ENCODE data around the gene CTTN. TPM values are rescaled to one million over a fixed set of nuclear protein-coding genes. Genes with fewer than 3 reads are reported as not detected.
A peak's percentile ranks its signal among the peaks of the same experiment; 100 is the strongest.

CTTN gene
- total RNA-seq, 1 donor from 2014 or later: 239 TPM

DNA sequence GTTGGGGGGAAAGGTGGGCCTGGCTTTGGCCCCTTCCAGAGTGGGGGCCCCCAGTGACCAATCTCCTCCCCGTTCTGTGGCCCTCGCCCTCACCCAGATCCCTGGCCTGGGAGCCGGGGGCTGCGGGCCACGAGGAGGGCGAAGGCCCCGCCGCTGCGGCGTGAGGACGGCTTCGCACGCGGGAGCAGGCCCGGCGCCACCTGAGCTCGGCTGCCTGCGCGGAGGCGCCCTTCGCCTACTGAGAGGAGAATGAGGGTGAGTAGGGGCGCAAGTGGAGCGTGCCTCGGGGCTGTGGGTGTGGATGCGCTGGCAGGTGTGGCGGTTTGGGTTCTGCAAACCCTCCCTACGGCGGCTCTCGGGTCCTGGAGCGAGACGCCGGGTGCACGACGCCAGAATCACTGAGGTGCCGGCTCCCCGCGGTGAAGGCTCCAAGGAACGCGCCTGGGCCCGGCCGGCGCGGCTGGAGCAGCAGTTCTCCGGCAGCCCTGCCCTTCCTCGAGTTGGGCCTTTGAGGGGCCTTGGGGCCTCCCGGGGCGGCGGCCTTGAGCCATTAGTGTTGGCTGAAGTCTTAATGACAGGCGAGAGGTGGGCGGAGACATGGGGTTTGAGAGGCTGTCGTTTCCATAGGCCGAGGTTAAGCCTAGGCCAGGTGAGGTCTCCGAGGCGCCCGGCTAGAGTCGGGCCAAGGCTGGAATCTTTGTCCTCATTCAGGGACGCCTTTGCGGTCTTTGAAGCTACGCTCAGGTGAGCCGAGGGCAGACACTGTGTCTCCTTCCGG is 65.3 kb downstream of the CTTN start:
- Mint-ChIP-seq H3K27ac (no peak overlapping the region), H3K4me3 (ENCODE audit: low read depth) (no peak overlapping the region)
- no peak for DNase-seq (ENCODE audit: low spot score, unreplicated experiment)

DNA sequence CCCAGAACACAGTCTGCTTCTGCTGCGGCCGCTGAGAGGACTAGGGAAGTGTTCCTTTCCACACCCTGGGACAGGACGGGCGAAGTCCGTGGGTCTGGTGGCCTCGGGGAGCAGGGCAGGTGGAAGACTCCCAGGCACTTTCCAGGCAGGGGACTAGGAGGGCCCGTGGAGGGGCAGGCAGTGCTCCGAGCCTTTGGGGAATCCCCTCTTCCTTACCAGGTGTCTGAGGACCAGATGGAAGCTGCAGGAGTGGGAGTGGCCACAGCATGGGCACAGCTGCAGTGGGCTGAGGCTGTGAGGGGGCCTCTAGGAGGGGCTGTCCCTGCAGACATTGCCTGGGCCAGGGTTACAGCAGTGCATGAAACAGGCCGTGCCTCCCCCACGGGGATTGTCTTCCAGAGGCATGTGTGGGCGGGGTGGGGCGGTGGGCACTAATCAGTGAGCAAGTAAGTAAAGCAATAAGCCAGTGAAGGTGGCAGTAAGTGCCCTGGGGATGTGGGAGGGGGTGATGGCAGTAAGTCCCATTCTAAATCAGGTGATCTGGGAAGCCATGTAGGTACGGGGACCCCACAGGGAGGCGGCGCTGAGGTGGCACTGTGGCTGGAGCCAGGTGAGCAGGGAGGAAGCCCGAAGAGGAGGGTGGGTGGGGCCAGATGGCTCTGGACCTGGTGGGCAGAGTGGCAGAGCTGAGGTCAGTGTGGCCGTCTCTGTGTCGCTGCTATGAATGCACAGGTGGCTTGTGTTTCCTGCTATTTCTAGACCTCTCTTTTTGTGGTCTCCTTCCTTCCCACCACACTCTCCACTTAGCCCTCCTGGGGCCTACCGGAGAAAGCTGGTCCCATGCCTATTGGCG is 66.4 kb downstream of the CTTN start:
- Mint-ChIP-seq H3K4me1 (ENCODE audit: low read depth) (no peaks in the 10 kb centered on the region), H3K27me3 (peaks cover 12% of the 10 kb centered on the region), H3K36me3 (ENCODE audit: insufficient read depth) (no peaks in the 10 kb centered on the region), H3K4me3 (ENCODE audit: low read depth) (no peak overlapping the region), H3K27ac (peak overlapping the region; percentile 81), H3K9me3 (ENCODE audit: low read depth) (no peaks in the 10 kb centered on the region)
- TF ChIP-seq, protein P1, sequence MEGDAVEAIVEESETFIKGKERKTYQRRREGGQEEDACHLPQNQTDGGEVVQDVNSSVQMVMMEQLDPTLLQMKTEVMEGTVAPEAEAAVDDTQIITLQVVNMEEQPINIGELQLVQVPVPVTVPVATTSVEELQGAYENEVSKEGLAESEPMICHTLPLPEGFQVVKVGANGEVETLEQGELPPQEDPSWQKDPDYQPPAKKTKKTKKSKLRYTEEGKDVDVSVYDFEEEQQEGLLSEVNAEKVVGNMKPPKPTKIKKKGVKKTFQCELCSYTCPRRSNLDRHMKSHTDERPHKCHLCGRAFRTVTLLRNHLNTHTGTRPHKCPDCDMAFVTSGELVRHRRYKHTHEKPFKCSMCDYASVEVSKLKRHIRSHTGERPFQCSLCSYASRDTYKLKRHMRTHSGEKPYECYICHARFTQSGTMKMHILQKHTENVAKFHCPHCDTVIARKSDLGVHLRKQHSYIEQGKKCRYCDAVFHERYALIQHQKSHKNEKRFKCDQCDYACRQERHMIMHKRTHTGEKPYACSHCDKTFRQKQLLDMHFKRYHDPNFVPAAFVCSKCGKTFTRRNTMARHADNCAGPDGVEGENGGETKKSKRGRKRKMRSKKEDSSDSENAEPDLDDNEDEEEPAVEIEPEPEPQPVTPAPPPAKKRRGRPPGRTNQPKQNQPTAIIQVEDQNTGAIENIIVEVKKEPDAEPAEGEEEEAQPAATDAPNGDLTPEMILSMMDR (IDR thresholded peaks at IDR 0.05; ENCODE audit: unreplicated experiment): no peak
- DNase-seq (ENCODE audit: low spot score, unreplicated experiment): no peak

More for the DNA sequence above, 65.3 kb downstream of the CTTN start:
- peaks cover 12% of the 10 kb centered on the region for H3K27me3 Mint-ChIP-seq
- H3K9me3 Mint-ChIP-seq (ENCODE audit: low read depth): no peaks in the 10 kb centered on the region
- H3K4me1 Mint-ChIP-seq (ENCODE audit: low read depth): no peaks in the 10 kb centered on the region
- TF ChIP-seq, protein P1 (IDR thresholded peaks at IDR 0.05; ENCODE audit: unreplicated experiment): no peak
- no peaks in the 10 kb centered on the region for H3K36me3 Mint-ChIP-seq (ENCODE audit: insufficient read depth)

DNA sequence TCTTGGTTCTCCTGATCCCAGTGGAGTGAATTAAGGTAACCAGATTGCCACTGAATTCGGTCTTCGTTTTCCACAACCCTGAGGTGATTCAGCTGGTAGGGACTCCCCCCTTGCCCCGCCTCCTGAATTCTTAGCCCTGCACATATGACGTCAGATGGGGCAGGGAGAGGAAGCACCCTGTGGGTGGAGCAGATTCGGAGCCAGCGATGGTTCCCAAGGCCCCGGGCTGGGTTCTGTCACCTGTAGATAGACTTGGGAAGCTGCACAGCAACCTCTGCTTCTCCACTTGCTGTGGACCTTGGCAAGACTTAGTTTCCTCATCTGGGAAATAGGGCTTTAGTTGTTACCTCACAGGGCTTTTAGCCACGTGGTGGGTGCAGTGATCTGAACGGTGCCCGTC is 67.8 kb downstream of the CTTN start:
- H3K27ac Mint-ChIP-seq: no peak overlapping the region
- DNase-seq (ENCODE audit: low spot score, unreplicated experiment): no peak

DNA sequence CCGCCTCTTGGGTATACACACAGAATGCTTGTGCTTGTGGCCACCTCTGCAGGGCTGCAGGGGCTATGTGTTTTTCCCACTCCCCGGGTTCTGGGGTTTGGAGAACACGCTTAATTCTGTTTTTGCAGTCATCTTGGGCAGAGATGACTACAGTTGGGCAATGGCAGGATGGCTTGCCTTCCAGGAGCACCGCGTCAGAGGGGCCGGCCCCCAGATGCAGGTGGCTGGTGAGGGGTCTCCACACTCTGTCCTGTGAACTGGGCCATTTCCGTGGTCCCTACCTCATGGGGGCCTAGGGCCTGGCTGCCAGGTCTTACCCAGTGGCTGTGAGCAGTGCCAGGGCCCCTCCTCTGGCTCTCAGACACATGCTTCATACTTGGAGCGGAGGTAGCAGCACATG is 68.3 kb downstream of the CTTN start:
- H3K9me3 Mint-ChIP-seq (ENCODE audit: low read depth): no peaks in the 10 kb centered on the region
- TF ChIP-seq, protein P1 (IDR thresholded peaks at IDR 0.05; ENCODE audit: unreplicated experiment): no peak
- H3K36me3 Mint-ChIP-seq (ENCODE audit: insufficient read depth): peaks cover 3% of the 10 kb centered on the region
- H3K4me1 Mint-ChIP-seq (ENCODE audit: low read depth): no peaks in the 10 kb centered on the region
- peaks cover 9% of the 10 kb centered on the region for H3K27me3 Mint-ChIP-seq
- no peak overlapping the region for H3K27ac Mint-ChIP-seq
- no peak overlapping the region for H3K4me3 Mint-ChIP-seq (ENCODE audit: low read depth)
- no peak for DNase-seq (ENCODE audit: low spot score, unreplicated experiment)

More for the DNA sequence above, 67.8 kb downstream of the CTTN start:
- Mint-ChIP-seq H3K4me3 (ENCODE audit: low read depth) (no peak overlapping the region), H3K4me1 (ENCODE audit: low read depth) (no peaks in the 10 kb centered on the region), H3K36me3 (ENCODE audit: insufficient read depth) (peaks cover 3% of the 10 kb centered on the region), H3K9me3 (ENCODE audit: low read depth) (no peaks in the 10 kb centered on the region), H3K27me3 (peaks cover 12% of the 10 kb centered on the region)
- TF ChIP-seq, protein P1 (IDR thresholded peaks at IDR 0.05; ENCODE audit: unreplicated experiment): no peak

Data from progenitor cell of endocrine pancreas (in vitro differentiated cells).